ENCODE data around the gene MAP4K4. TPM values are rescaled to one million over a fixed set of nuclear protein-coding genes. Genes with fewer than 3 reads are reported as not detected.

MAP4K4 gene
- total and polyA plus RNA-seq, 2 donors from 2014 or later = 8.4 to 62.8 TPM

- no peak overlapping the region for H3K9ac ChIP-seq (ENCODE audit: low read length in 3 of 3)
- FAIRE-seq (no peak), DNase-seq (no peak)
- intact Hi-C loops (cut with DNase I) = no loop called here
- H3K27me3 ChIP-seq (ENCODE audit: control insufficient read depth, insufficient read depth, low read length) = no peaks in the 10 kb centered on the region
- H3K4me1 ChIP-seq (ENCODE audit: control insufficient read depth in 2 of 3, insufficient read depth in 2 of 3, low read depth in 1 of 3, low read length in 3 of 3) = peaks cover 0 to 16% (median 7%) of the 10 kb centered on the region in 3 donors
- no peaks in the 10 kb centered on the region for H3K9me3 ChIP-seq (ENCODE audit: control insufficient read depth in 2 of 3, insufficient read depth in 1 of 3, low read length in 3 of 3)
- H3K4me3 ChIP-seq (ENCODE audit: low read length in 3 of 3) = no peak overlapping the region
- no peak for TF ChIP-seq CTCF (IDR thresholded peaks at IDR 0.05; ENCODE audit: borderline replicate concordance, extremely low read depth, insufficient read depth)
- no peak overlapping the region for H3K27ac ChIP-seq (ENCODE audit: low read depth in 2 of 2, low read length in 2 of 2)
- no peaks in the 10 kb centered on the region for H3K36me3 ChIP-seq (ENCODE audit: control insufficient read depth in 2 of 3, insufficient read depth in 3 of 3, low read length in 3 of 3)
These were observed 41.1 kb downstream of the MAP4K4 start for GRCh38 chr2:101738649-101739048.

GRCh38 chr2:101740555-101740964 lies 43.1 kb downstream of the MAP4K4 start:
- peaks cover 0 to 15% (median 0%) of the 10 kb centered on the region in 3 donors for H3K4me1 ChIP-seq (ENCODE audit: control insufficient read depth in 2 of 3, insufficient read depth in 2 of 3, low read depth in 1 of 3, low read length in 3 of 3)
- no peak overlapping the region for H3K27ac ChIP-seq (ENCODE audit: low read depth in 2 of 2, low read length in 2 of 2)
- H3K9me3 ChIP-seq (ENCODE audit: control insufficient read depth in 2 of 3, insufficient read depth in 1 of 3, low read length in 3 of 3) = no peaks in the 10 kb centered on the region
- H3K27me3 ChIP-seq (ENCODE audit: control insufficient read depth, insufficient read depth, low read length) = no peaks in the 10 kb centered on the region
- H3K36me3 ChIP-seq (ENCODE audit: control insufficient read depth in 2 of 3, insufficient read depth in 3 of 3, low read length in 3 of 3) = no peaks in the 10 kb centered on the region
- no peak for FAIRE-seq
- no peak overlapping the region for H3K9ac ChIP-seq (ENCODE audit: low read length in 3 of 3)
- intact Hi-C loops (cut with DNase I) = no loop called here
- TF ChIP-seq CTCF (IDR thresholded peaks at IDR 0.05; ENCODE audit: borderline replicate concordance, extremely low read depth, insufficient read depth) = no peak
- no peak overlapping the region for H3K4me3 ChIP-seq (ENCODE audit: low read length in 3 of 3)
- no peak for DNase-seq

- Histone ChIP-seq H3K9me3 (ENCODE audit: control insufficient read depth in 2 of 3, insufficient read depth in 1 of 3, low read length in 3 of 3) (no peaks in the 10 kb centered on the region), H3K27ac (ENCODE audit: low read depth in 2 of 2, low read length in 2 of 2) (no peak overlapping the region), H3K4me3 (ENCODE audit: low read length in 3 of 3) (no peak overlapping the region), H3K4me1 (ENCODE audit: control insufficient read depth in 2 of 3, insufficient read depth in 2 of 3, low read depth in 1 of 3, low read length in 3 of 3) (peaks cover 0 to 12% (median 0%) of the 10 kb centered on the region in 3 donors), H3K27me3 (ENCODE audit: control insufficient read depth, insufficient read depth, low read length) (no peaks in the 10 kb centered on the region), H3K9ac (ENCODE audit: low read length in 3 of 3) (no peak overlapping the region), H3K36me3 (ENCODE audit: control insufficient read depth in 2 of 3, insufficient read depth in 3 of 3, low read length in 3 of 3) (no peaks in the 10 kb centered on the region)
- TF ChIP-seq CTCF (IDR thresholded peaks at IDR 0.05; ENCODE audit: borderline replicate concordance, extremely low read depth, insufficient read depth) = no peak
- FAIRE-seq = no peak
- intact Hi-C loops (cut with DNase I) = no loop called here
- DNase-seq = no peak
These were observed 44.4 kb downstream of the MAP4K4 start for GRCh38 chr2:101741775-101742520.

Data from kidney (tissue), 14 donors.